Anterior cingulate cortex (tissue), 58 donors: Measurements from ENCODE around the gene AKAP3.
A peak's percentile ranks its signal among the peaks of the same experiment; 100 is the strongest.

ENCODE experiments used
- DNase-seq, 58 donors: peaks; one replicate each; lab custom pipeline; 2025; lab: John Stamatoyannopoulos, UW

AKAP3 gene

DNA sequence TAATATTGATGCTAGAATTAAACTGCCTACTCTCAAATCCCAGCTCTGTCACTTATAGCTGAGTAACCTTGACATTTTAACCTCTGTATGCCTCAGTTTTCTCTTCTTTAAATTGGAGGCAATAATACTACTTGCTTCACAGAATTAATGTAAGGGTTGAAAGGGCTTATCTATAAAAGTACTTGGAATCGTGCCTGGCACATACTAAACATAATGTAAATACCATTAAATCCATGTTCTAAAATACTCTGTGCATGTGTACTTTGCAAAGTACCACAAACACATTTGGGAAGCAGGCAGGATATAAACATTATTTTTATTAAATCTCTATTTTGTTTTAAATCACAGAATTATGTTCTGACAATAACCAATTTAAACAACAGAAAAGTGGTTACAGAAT lies 44.9 kb downstream of the AKAP3 start:
- DNase-seq, result no peak

DNA sequence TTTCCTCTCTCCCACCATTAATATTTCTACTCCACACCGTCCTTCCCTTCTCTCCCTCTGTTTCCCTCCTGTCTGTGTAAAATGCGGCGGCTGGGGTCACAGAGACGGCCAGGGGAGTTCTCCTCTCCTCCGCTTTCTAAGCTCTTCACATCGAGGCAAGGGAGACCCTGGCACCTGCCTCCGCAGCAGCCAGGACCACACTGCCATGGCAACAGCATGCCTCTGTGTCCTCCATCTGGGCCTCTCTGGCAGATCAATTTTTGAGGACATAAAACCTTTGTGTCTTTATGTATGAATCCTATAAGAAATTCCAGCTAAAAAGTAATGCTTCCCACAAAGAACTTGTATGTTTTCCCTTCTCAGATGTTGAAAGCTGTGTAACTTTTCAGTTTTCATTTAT lies 45.4 kb downstream of the AKAP3 start:
- DNase-seq, result no peak

- DNase-seq, result no peak
Observed at GRCh38 chr12:4595881-4596280, 53.0 kb downstream of the AKAP3 start.

- DNase-seq, result no peak
Observed at GRCh38 chr12:4591180-4591687, 57.6 kb downstream of the AKAP3 start.

- DNase-seq, result no peak
Observed at GRCh38 chr12:4589941-4590340, 58.9 kb downstream of the AKAP3 start.

GRCh38 chr12:4588916-4589315 lies 59.9 kb downstream of the AKAP3 start:
- no peak for DNase-seq

GRCh38 chr12:4587108-4587507 lies 61.7 kb downstream of the AKAP3 start:
- no peak for DNase-seq

- no peak for DNase-seq
Observed at GRCh38 chr12:4586500-4586899, 62.4 kb downstream of the AKAP3 start.

- DNase-seq, result no peak
Observed at GRCh38 chr12:4584896-4585295, 64.0 kb downstream of the AKAP3 start.

DNA sequence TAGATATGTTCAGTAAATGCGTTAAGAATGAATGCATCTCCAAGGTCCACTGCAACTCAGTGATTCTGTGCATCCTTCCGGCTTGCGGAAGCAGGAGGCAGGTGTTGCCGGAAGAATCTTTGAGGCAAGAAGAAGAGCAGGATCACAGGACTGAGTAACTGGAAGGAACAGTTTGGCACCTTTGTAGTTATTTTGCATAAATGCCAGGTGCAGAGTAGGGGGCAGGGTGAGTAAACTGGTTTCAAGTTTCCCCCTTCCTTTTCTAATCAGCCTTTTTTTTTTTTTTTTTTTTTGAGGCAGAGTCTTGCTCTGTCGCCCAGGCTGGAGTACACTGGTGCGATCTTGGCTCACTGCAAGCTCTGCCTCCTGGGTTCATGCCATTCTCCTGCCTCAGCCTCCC lies 64.6 kb downstream of the AKAP3 start:
- DNase-seq, result no peak

- no peak for DNase-seq
Observed at GRCh38 chr12:4580281-4580688, 68.6 kb downstream of the AKAP3 start.

- peak in 1 of 58 donors; percentile 7 for DNase-seq
Observed at GRCh38 chr12:4579305-4580102, 69.3 kb downstream of the AKAP3 start.

DNA sequence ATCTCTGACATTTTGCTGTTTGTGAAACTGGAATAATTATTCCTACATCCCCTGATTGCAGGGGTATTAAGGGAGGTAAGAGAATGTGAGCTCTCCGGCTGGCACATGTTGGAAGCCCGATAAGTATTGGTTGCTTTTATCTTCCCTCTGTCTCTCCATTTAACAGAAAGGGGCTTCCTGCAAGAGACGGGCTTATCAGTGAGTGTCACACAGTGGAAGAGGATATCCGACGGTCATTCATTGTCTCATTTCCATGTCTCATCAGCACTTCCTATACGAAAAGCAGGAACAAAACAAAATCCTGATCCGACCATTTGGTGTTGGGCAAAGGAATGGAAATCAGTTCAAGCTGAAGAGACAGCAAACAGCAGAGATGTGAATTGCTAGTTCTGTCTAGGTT lies 76.2 kb downstream of the AKAP3 start:
- no peak for DNase-seq

DNA sequence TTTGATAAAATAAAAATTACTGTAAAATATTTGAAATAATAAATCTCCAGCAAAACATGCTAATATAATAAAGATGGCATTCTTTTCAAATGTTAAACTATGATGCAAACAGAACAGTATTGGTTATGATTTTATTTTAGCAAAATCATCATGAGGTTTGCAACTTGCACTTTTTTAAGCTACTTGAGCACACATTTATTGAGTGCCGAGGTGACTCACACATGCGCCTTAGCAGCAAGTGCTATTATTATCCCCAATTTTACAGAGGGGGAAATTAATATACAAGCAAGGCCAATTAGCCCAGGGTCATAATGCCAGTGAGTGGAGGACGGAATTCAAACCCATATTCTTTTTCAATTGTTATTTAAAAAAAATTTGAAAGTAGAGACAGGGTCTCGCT lies 79.6 kb downstream of the AKAP3 start:
- DNase-seq, result no peak

DNA sequence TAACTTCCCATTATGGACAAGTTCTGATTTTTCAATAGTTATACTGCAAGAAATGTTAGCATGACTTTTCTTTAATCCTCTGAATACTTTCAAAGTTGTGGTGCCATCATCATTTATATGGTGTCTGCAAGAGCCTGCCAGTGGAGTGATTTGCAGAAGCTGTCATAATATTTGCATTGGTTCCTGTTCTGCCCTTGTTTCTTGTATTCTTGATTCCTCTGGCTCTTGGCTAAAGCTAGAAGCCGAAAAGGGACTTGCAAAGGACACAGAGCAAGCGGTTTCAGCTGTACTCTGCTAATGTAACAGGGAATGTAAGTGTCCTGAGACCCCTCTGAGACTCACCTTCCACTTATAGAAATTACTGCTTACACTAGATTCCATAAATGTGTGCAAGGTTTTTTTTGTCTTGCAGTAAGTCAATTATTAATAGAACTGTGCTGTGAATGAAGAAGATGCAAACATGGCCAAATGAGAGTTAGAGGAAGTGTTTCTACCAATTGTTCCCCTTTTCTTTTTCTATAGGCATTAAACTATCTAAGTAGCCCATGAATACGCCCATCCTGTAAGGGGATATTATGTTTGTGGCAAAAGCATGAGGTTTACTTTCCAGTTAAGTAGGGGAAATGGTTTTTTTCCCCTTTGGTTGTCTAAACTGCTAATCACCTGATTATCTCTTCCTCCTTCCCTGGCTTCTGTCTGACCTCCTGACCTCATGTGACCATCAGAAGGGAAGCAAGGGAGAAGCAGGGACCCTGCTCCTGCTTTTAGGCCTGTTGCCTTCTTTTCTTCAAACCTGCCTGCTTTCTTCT lies 81.6 kb downstream of the AKAP3 start:
- no peak for DNase-seq

DNA sequence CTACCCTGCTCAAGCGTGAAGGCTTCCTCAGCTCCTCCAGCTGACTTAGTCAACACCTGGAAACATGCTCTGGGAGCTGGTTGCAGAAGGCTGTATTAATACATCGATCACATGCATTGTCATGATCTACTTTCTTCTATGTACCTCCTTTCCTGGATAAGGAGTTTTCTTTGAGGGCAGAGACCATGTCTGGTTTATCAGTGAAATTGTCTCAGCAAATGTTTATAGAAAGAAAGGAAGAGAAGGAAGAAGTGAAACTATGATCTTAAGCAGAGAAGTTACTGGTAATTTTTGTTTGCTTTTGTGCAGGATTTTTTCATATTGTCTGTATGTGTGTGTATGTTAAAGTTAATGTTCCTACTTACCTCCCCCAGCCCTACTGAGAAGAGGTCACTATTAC lies 82.4 kb downstream of the AKAP3 start:
- DNase-seq, result no peak
